ENCODE measurements around the gene SUMO3.

- TF ChIP-seq CTCF (conservative IDR thresholded peaks at IDR 0.05; ENCODE audit: low read depth in 2 of 2) (no peak), EZH2 (IDR thresholded peaks at IDR 0.05; ENCODE audit: low read depth, unreplicated experiment) (no peak), EZH2phosphoT487 (IDR thresholded peaks at IDR 0.05; ENCODE audit: unreplicated experiment) (no peak), ZNF331 (CRISPR knock-in tag; IDR thresholded peaks at IDR 0.05; ENCODE audit: low read depth) (no peak), POLR2AphosphoS5 (IDR thresholded peaks at IDR 0.05; ENCODE audit: low read depth) (no peak), REST (IDR thresholded peaks at IDR 0.05; ENCODE audit: unreplicated experiment) (no peak)
Measured at GRCh38 chr21:44756423-44757185, 61.3 kb downstream of the SUMO3 start.
